ENCODE measurements around the gene FAM76A.

Gene FAM76A

GRCh38 chr1:27716262-27716895 lies 9.4 kb upstream of the FAM76A start:
- no peak for TF ChIP-seq EGR1 (IDR thresholded peaks at IDR 0.05)
- no peak for TF ChIP-seq ZBTB7A (IDR thresholded peaks at IDR 0.05; ENCODE audit: low read depth)
- no peak for TF ChIP-seq TCF12 (IDR thresholded peaks at IDR 0.05; ENCODE audit: low read depth)
- TF ChIP-seq USF1 (IDR thresholded peaks at IDR 0.05) = no peak
- no peak for TF ChIP-seq EP300 (IDR thresholded peaks at IDR 0.05; ENCODE audit: borderline replicate concordance)
- TF ChIP-seq REST (IDR thresholded peaks at IDR 0.05; ENCODE audit: low read depth) = no peak
- TF ChIP-seq MAX (IDR thresholded peaks at IDR 0.05) = no peak
- TF ChIP-seq RAD21 (IDR thresholded peaks at IDR 0.05; ENCODE audit: low read depth) = no peak
- no peak for TF ChIP-seq TAF1 (IDR thresholded peaks at IDR 0.05; ENCODE audit: low read depth)
- TF ChIP-seq FOXM1 (IDR thresholded peaks at IDR 0.05; ENCODE audit: borderline replicate concordance, low read depth) = no peak

- TF ChIP-seq NFIC (IDR thresholded peaks at IDR 0.05) = no peak
- no peak for TF ChIP-seq CREB1 (IDR thresholded peaks at IDR 0.05; ENCODE audit: low read depth)
- no peak for TF ChIP-seq EGR1 (IDR thresholded peaks at IDR 0.05)
- no peak for TF ChIP-seq MAX (IDR thresholded peaks at IDR 0.05)
- no peak for TF ChIP-seq CEBPB (IDR thresholded peaks at IDR 0.05)
- TF ChIP-seq USF1 (IDR thresholded peaks at IDR 0.05) = no peak
- TF ChIP-seq REST (IDR thresholded peaks at IDR 0.05; ENCODE audit: low read depth) = no peak
- no peak for TF ChIP-seq YY1 (IDR thresholded peaks at IDR 0.05; ENCODE audit: low read depth)
Measured at GRCh38 chr1:27719286-27720251, 6.2 kb upstream of the FAM76A start.

- TF ChIP-seq REST (IDR thresholded peaks at IDR 0.05; ENCODE audit: low read depth) = no peak
- TF ChIP-seq YY1 (IDR thresholded peaks at IDR 0.05; ENCODE audit: low read depth) = no peak
- no peak for TF ChIP-seq FOXM1 (IDR thresholded peaks at IDR 0.05; ENCODE audit: borderline replicate concordance, low read depth)
- no peak for TF ChIP-seq USF1 (IDR thresholded peaks at IDR 0.05)
- TF ChIP-seq RAD21 (IDR thresholded peaks at IDR 0.05; ENCODE audit: low read depth) = no peak
- no peak for TF ChIP-seq CEBPB (IDR thresholded peaks at IDR 0.05)
- TF ChIP-seq EGR1 (IDR thresholded peaks at IDR 0.05) = no peak
- no peak for TF ChIP-seq MAX (IDR thresholded peaks at IDR 0.05)
- no peak for TF ChIP-seq TCF12 (IDR thresholded peaks at IDR 0.05; ENCODE audit: low read depth)
- no peak for TF ChIP-seq NFIC (IDR thresholded peaks at IDR 0.05)
- TF ChIP-seq ZBTB7A (IDR thresholded peaks at IDR 0.05; ENCODE audit: low read depth) = no peak
- no peak for TF ChIP-seq TEAD4 (IDR thresholded peaks at IDR 0.05)
- TF ChIP-seq CREB1 (IDR thresholded peaks at IDR 0.05; ENCODE audit: low read depth) = no peak
- TF ChIP-seq EP300 (IDR thresholded peaks at IDR 0.05; ENCODE audit: borderline replicate concordance) = no peak
- no peak for TF ChIP-seq TAF1 (IDR thresholded peaks at IDR 0.05; ENCODE audit: low read depth)
Measured at GRCh38 chr1:27724961-27725373, 794 bp upstream of the FAM76A start.
